ENCODE measurements around the gene EQTN. TPM values are rescaled to one million over a fixed set of nuclear protein-coding genes. Genes with fewer than 3 reads are reported as not detected.

The EQTN gene
- total RNA-seq, 6 donors from 2014 or later = 0.34 to 0.40 TPM; not detected in 4

DNA sequence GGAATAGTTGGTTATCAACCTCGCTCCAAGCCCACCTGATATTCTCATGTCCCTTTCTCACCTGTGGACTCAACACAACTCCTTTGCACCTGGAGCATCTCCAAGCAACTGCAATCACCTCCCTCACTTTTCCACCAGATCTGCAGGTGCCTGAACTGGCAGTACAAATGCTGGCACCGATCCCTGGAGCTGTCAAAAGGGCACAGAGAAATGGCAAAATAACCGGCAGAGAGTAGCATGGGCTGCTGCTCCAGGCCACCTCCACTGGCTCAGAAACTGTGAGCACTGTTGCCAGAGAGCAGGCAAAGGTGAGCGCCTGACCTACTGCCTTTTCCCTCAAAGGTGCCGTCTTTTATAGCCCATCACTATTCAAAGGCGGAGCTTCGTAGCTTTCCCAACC is 14.7 kb downstream of the EQTN start:
- WGBS, 2 donors = 89% methylated on average over 7 of the region's 7 CpGs
- Histone ChIP-seq H3K27ac (no peak overlapping the region), H3K27me3 (no peaks in the 10 kb centered on the region), H3K4me1 (peaks cover 0 to 6% (median 2%) of the 10 kb centered on the region in 4 donors), H3K36me3 (no peaks in the 10 kb centered on the region), H3K9me3 (no peaks in the 10 kb centered on the region), H3K4me3 (no peak overlapping the region)
- DNase-seq = no peak
- TF ChIP-seq POLR2A (IDR thresholded peaks at IDR 0.05) (no peak), CTCF (IDR thresholded peaks at IDR 0.05) (no peak), EP300 (IDR thresholded peaks at IDR 0.05) (no peak), POLR2AphosphoS5 (IDR thresholded peaks at IDR 0.05) (no peak)
- ATAC-seq (ENCODE audit: low FRiP score in 2 of 2) = no peak

DNA sequence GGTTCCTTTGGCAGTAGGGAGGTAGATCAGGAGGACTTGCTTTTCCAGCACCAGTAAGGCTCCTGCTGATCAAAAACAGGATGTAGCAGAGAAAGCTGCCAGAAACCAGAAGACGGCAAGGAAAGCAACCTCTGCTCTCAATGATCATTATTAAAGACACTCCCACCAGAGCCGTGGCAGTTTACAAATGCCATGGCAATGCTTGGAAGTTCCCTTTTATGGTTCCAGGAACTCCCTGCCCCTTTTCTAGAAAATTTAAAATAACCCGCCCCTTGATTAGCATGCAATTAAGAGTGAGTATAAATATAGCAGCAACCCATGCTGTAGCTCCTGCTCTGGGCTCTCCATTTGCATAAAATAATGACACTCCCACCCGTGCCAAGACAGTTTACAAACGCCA is 16.1 kb downstream of the EQTN start:
- TF ChIP-seq EP300 (IDR thresholded peaks at IDR 0.05) (no peak), POLR2A (IDR thresholded peaks at IDR 0.05) (no peak), POLR2AphosphoS5 (IDR thresholded peaks at IDR 0.05) (no peak), CTCF (IDR thresholded peaks at IDR 0.05) (no peak)
- Histone ChIP-seq H3K27ac (no peak overlapping the region), H3K36me3 (no peaks in the 10 kb centered on the region), H3K27me3 (no peaks in the 10 kb centered on the region), H3K9me3 (no peaks in the 10 kb centered on the region), H3K4me3 (no peak overlapping the region), H3K4me1 (peaks cover 0 to 12% (median 3%) of the 10 kb centered on the region in 4 donors)
- ATAC-seq (ENCODE audit: low FRiP score in 2 of 2) (peak in 1 of 2 donors; percentile 68), DNase-seq (no peak)
- 31 to 32% methylated on average over 5 of the region's 5 CpGs for WGBS, 2 donors

DNA sequence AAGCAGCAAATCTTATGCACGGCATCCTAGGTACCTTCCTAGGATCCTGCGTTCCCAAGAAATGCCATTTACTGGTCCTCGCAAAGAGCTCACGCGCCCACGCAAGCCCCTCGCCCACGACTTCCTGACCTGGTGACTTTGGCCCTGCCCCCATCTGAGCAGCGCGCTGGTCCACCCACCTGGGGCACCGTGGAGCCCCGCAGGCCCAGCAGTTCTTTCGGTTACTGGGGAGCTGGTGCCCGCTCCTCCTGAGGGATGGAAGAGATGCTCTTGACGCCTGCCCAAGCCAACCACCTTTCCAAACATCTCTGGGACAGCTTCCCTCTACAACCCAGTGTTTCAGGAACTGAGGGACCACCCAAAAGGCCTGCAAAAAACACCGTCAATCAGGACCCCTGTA is 16.7 kb downstream of the EQTN start:
- Histone ChIP-seq H3K27ac (no peak overlapping the region), H3K27me3 (no peaks in the 10 kb centered on the region), H3K4me1 (peaks cover 0 to 12% (median 3%) of the 10 kb centered on the region in 4 donors), H3K36me3 (no peaks in the 10 kb centered on the region), H3K9me3 (no peaks in the 10 kb centered on the region), H3K4me3 (no peak overlapping the region)
- no peak for TF ChIP-seq POLR2A (IDR thresholded peaks at IDR 0.05)
- TF ChIP-seq CTCF (IDR thresholded peaks at IDR 0.05) = no peak
- TF ChIP-seq EP300 (IDR thresholded peaks at IDR 0.05) = no peak
- TF ChIP-seq POLR2AphosphoS5 (IDR thresholded peaks at IDR 0.05) = no peak
- 90 to 92% methylated on average over 10 to 16 of the region's 16 CpGs for WGBS, 2 donors
- DNase-seq = peak in 1 of 2 donors; percentile 58
- ATAC-seq (ENCODE audit: low FRiP score in 2 of 2) = no peak

- H3K27me3 ChIP-seq = no peaks in the 10 kb centered on the region
- 70 to 77% methylated on average over 3 of the region's 3 CpGs for whole genome bisulfite sequencing, 2 donors
- DNase-seq = no peak
Observed at GRCh38 chr9:27279611-27280010, 17.3 kb downstream of the EQTN start.

More at GRCh38 chr9:27279611-27280010, 17.3 kb downstream of the EQTN start:
- no peaks in the 10 kb centered on the region for H3K9me3 ChIP-seq
- H3K27ac ChIP-seq = no peak overlapping the region
- peaks cover 0 to 12% (median 3%) of the 10 kb centered on the region in 4 donors for H3K4me1 ChIP-seq
- TF ChIP-seq POLR2AphosphoS5 (IDR thresholded peaks at IDR 0.05) = no peak
- no peak for TF ChIP-seq EP300 (IDR thresholded peaks at IDR 0.05)
- no peak for TF ChIP-seq POLR2A (IDR thresholded peaks at IDR 0.05)
- TF ChIP-seq CTCF (IDR thresholded peaks at IDR 0.05) = no peak
- H3K36me3 ChIP-seq = no peaks in the 10 kb centered on the region
- no peak overlapping the region for H3K4me3 ChIP-seq
- ATAC-seq (ENCODE audit: low FRiP score in 2 of 2) = no peak
